Cardiac muscle cell (in vitro differentiated cells and primary cell): ENCODE results near the gene RARG. TPM values are rescaled to one million over a fixed set of nuclear protein-coding genes. Genes with fewer than 3 reads are reported as not detected.

Source experiments
- DNase-seq, 2 donors: peaks; one replicate each; pipeline versions ENCODE4 v3.0.0 to v3.0.0-alpha.2; 2010 to 2017; ENCODE audit warnings: low read depth in 1 of 2, low spot score in 1 of 2
- H3K27ac ChIP-seq: fragments of 200-600 bp; sonication (generic); 2 replicates; pipeline ENCODE4 v1.5.1; 2016
- H3K27me3 ChIP-seq: fragments of 200-600 bp; sonication (generic); 2 replicates; pipeline ENCODE4 v1.6.0; 2016; ENCODE audit warnings: control low read depth
- H3K36me3 ChIP-seq: fragments of 200-600 bp; sonication (generic); 2 replicates; pipeline ENCODE4 v1.5.1; 2016; ENCODE audit warnings: control low read depth
- H3K4me1 ChIP-seq: fragments of 200-600 bp; sonication (generic); 2 replicates; pipeline ENCODE4 v1.8.1; 2017; ENCODE audit warnings: low read depth, mild to moderate bottlenecking, mixed run types
- H3K4me3 ChIP-seq: fragments of 200-600 bp; sonication (generic); 2 replicates; pipeline ENCODE4 v1.5.1; 2016; ENCODE audit warnings: mild to moderate bottlenecking
- H3K9me3 ChIP-seq: fragments of 200-600 bp; sonication (generic); 2 replicates; pipeline ENCODE4 v1.5.1; 2017; ENCODE audit warnings: low read depth, mild to moderate bottlenecking, control low read depth
- polyA plus RNA-seq: library from polyadenylated mRNA; unstranded; fragments of >200 nt; fragmentation: Nextera tagmentation; extraction: Ambion mirVana; gene quantifications from 2 replicates; pipeline ENCODE4 v1.2.1, GENCODE V29; 2016
- total RNA-seq: library from RNA; depleted of rRNA; stranded (reverse); fragments of >200 nt; gene quantifications from 2 replicates; pipeline ENCODE4 v1.2.3, GENCODE V29; 2016
- TF ChIP-seq, protein P1 (sequence below): IDR thresholded peaks from 2 replicates; pipeline ENCODE4 v1.5.1; 2012; ENCODE audit warnings: low read depth, mild to moderate bottlenecking, low read length

The RARG gene
- total RNA-seq (15.5 and 30.4 TPM in 2 replicates), polyA plus RNA-seq (13.0 and 19.2 TPM in 2 replicates)

DNA sequence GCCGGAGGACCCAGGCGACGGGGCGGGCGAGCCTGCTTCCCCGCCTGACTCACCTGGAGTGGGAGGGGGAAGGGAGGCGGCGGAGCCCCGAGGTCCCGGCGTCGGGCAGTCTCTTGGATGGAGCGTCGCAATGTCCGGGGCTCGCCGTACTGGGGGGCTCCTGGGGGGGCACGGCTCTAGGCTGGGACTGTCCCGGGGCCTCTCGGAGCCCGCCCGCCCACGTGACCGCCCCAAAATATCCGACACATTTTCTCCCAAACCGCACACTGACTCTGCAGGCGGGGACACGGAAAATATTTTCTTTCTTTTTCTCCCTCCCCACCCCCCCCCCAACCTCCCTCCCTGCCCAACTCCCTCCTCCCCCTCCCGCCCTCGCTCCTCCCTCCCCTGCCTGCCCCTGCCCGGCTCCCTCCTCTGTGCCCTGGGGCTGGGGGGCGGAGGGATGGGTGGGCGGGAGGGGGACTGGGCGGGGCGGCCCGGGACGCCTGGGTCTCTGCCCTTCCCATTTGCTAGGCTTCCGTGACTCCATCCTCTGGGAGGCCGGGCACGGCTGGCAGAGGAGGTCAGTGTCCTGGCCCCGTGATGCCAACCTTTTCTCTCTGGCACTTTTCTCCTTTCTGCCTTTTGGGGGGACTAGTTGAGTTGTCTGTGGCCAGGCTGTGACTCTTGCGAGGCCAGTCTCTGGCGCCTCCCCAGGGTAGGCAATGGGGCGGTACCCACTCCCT lies at the start of gene RARG:
TSS of gene RARG (minus strand) at position 289 of the 725 bp plus-strand sequence. CDS start 4,664 bp downstream, outside the sequence.
- Histone ChIP-seq H3K4me3 (peak within 1 kb of the TSS; percentile 37), H3K36me3 (no peaks in the 10 kb centered on the region), H3K27ac (peak within 1 kb of the TSS; percentile 43), H3K9me3 (no peaks in the 10 kb centered on the region), H3K27me3 (no peaks in the 10 kb centered on the region), H3K4me1 (peaks cover 25% of the 10 kb centered on the region)
- peak in 1 of 2 donors; percentile 56 for DNase-seq
- TF ChIP-seq, protein P1, sequence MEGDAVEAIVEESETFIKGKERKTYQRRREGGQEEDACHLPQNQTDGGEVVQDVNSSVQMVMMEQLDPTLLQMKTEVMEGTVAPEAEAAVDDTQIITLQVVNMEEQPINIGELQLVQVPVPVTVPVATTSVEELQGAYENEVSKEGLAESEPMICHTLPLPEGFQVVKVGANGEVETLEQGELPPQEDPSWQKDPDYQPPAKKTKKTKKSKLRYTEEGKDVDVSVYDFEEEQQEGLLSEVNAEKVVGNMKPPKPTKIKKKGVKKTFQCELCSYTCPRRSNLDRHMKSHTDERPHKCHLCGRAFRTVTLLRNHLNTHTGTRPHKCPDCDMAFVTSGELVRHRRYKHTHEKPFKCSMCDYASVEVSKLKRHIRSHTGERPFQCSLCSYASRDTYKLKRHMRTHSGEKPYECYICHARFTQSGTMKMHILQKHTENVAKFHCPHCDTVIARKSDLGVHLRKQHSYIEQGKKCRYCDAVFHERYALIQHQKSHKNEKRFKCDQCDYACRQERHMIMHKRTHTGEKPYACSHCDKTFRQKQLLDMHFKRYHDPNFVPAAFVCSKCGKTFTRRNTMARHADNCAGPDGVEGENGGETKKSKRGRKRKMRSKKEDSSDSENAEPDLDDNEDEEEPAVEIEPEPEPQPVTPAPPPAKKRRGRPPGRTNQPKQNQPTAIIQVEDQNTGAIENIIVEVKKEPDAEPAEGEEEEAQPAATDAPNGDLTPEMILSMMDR: no peak

DNA sequence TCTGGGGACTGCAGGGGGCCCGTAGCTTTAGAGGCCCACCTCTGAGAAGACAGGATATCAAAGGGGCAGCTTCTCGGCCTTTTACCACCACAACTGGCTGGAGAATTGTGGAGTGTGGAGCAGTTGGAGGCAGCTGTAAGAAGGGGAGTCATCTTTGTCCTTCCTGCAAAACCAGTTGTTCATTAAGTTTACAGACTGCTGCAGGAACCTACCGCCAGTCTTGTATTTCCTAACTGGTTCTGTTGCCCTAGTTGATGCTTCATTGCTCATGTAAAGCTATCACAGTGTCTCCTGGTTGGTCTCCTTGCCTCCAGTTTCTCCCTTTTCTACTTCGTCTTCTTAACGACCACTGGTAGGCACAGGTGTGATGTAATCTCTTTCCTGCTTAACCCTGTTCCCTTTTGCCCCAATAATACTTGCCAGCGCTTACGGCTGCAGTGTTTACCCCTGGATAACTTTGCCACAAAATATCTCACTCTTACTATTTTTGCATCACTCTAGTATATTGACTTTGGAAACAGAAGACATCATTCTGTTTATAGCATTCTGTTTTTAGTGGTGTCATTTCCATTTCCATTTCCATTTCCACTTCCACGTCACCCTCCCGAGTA lies 48.0 kb upstream of the RARG start:
- H3K9me3 ChIP-seq: no peaks in the 10 kb centered on the region
- peaks cover 5% of the 10 kb centered on the region for H3K36me3 ChIP-seq
- TF ChIP-seq, protein P1: no peak
- H3K4me1 ChIP-seq: no peaks in the 10 kb centered on the region
- no peak overlapping the region for H3K4me3 ChIP-seq
- no peaks in the 10 kb centered on the region for H3K27me3 ChIP-seq
- DNase-seq: no peak
- H3K27ac ChIP-seq: no peak overlapping the region

DNA sequence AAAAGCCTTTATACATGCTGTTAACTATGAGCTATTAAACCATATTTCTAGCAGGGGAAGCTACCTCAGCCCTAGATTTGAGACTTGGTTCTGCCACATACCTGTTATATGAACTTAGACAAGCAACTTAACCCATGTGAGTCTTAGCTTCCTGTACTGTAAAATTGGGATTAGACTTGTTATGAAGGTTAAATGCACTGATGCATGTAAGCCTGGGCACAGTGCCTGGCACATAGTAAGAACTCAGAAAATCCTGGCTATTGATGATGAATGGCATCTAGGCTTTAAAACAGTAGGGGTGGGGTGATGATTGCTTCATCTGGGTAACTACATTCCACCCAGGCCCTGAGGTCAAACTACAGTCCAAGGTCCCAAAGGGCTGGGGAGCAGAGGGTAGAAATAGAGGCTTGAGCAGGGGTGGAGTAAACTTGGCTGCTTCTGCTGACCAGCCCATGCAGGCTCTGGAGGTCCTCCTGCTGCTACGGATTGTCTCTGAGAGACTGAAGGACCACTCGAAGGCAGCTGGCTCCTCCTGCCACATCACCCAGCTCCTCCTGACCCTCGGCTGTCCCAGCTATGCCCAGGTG lies 47.4 kb upstream of the RARG start:
- Histone ChIP-seq H3K27me3 (no peaks in the 10 kb centered on the region), H3K9me3 (no peaks in the 10 kb centered on the region), H3K4me3 (no peak overlapping the region), H3K27ac (no peak overlapping the region), H3K36me3 (peaks cover 5% of the 10 kb centered on the region), H3K4me1 (no peaks in the 10 kb centered on the region)
- TF ChIP-seq, protein P1: no peak
- no peak for DNase-seq

DNA sequence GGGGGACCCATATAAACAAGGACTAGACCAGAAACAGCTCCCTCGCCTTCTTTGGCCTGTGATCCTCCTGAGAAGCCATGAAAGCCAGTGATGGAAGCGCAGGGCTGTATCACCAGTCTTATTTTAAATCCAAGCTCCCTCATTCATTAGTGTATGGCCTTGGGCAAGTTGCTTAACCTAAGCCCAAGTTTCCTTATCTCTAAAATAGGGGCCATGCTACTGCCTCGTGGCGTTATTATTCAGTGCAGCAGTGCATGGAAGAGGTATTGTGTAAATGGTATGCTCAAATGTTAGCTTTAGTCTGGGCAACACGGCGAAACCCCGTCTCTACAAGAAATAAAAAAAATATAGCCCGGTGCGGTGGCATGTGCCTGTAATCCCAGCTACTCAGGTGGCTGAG lies 46.0 kb upstream of the RARG start:
- TF ChIP-seq, protein P1: no peak
- no peak for DNase-seq
- H3K27me3 ChIP-seq: no peaks in the 10 kb centered on the region
- no peaks in the 10 kb centered on the region for H3K9me3 ChIP-seq
- no peak overlapping the region for H3K27ac ChIP-seq
- H3K4me3 ChIP-seq: no peak overlapping the region
- peaks cover 5% of the 10 kb centered on the region for H3K36me3 ChIP-seq
- H3K4me1 ChIP-seq: no peaks in the 10 kb centered on the region

DNA sequence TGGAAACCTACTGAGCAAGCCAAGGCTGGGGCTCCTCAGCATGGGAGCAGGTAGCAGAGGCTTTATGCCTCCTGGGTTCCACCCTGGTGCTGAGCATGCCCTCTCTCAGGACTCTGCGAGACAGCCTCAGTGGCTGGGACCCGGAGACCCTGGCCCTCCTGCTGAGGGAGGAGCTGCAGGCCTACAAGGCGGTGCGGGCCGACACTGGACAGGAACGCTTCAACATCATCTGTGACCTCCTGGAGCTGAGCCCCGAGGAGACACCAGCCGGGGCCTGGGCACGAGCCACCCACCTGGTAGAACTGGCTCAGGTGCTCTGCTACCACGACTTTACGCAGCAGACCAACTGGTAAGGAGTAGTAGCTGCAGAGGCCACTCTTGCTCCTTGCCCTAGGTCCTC lies 44.5 kb upstream of the RARG start:
- no peak overlapping the region for H3K27ac ChIP-seq
- H3K9me3 ChIP-seq: no peaks in the 10 kb centered on the region
- no peaks in the 10 kb centered on the region for H3K27me3 ChIP-seq
- no peak overlapping the region for H3K4me3 ChIP-seq
- no peaks in the 10 kb centered on the region for H3K36me3 ChIP-seq
- no peaks in the 10 kb centered on the region for H3K4me1 ChIP-seq
- no peak for DNase-seq
- TF ChIP-seq, protein P1: no peak
